Measurements from ENCODE around the gene IPO11.
"Not testable (repeated sequence)": the region's sequence is repeated elsewhere in the genome, so short reads cannot be mapped to it uniquely, and the experiment has no call there.

IPO11 gene

DNA sequence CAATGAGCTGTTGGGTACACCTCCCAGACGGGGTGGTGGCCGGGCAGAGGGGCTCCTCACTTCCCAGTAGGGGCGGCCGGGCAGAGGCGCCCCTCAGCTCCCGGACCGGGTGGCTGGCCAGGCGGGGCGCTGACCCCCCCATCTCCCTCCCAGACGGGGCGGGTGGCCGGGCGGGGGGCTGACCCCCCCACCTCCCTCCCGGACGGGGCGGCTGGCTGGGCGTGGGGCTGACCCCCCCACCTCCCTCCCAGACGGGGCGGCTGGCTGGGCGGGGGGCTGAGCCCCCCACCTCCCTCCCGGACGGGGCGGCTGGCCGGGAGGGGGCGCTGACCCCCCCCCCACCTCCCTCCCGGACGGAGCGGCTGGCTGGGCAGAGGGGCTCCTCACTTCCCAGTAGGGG lies 100.5 kb downstream of the IPO11 start:
- DNase-seq (ENCODE audit: low read depth in 2 of 2): not testable (repeated sequence)

GRCh38 chr5:62514510-62515119 lies 102.1 kb downstream of the IPO11 start:
- DNase-seq (ENCODE audit: low read depth in 2 of 2): no peak

GRCh38 chr5:62520812-62521211 lies 108.2 kb downstream of the IPO11 start:
- not testable (repeated sequence) for DNase-seq (ENCODE audit: low read depth in 2 of 2)

DNA sequence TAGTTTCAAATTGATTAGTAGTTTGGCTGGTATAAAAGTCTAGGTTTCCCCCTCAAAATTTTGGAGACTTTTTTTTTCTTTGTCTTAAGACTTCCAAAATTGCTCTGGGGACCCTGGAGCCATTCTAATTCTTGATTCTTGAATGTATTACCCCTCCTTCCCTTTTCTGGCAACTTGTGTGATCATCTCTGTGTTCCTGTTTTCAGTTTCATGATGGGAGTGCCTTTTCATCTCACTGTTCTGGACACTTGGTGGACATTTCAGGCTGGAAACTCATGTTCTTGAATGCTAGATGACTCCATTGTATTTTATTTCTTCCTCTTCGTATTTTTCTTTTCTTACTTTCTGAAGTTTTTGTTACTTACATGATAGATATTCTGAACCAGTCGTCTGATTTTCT lies 108.8 kb downstream of the IPO11 start:
- no peak for DNase-seq (ENCODE audit: low read depth in 2 of 2)

GRCh38 chr5:62522811-62523210 lies 110.2 kb downstream of the IPO11 start:
- DNase-seq (ENCODE audit: low read depth in 2 of 2): no peak

GRCh38 chr5:62533597-62533996 lies 121.0 kb downstream of the IPO11 start:
- DNase-seq (ENCODE audit: low read depth in 2 of 2): no peak

- DNase-seq (ENCODE audit: low read depth in 2 of 2): no peak
Measured at GRCh38 chr5:62534461-62535236, 122.1 kb downstream of the IPO11 start.

GRCh38 chr5:62536232-62536631 lies 123.7 kb downstream of the IPO11 start:
- DNase-seq (ENCODE audit: low read depth in 2 of 2): no peak

- no peak for DNase-seq (ENCODE audit: low read depth in 2 of 2)
Measured at GRCh38 chr5:62536783-62537182, 124.2 kb downstream of the IPO11 start.

DNA sequence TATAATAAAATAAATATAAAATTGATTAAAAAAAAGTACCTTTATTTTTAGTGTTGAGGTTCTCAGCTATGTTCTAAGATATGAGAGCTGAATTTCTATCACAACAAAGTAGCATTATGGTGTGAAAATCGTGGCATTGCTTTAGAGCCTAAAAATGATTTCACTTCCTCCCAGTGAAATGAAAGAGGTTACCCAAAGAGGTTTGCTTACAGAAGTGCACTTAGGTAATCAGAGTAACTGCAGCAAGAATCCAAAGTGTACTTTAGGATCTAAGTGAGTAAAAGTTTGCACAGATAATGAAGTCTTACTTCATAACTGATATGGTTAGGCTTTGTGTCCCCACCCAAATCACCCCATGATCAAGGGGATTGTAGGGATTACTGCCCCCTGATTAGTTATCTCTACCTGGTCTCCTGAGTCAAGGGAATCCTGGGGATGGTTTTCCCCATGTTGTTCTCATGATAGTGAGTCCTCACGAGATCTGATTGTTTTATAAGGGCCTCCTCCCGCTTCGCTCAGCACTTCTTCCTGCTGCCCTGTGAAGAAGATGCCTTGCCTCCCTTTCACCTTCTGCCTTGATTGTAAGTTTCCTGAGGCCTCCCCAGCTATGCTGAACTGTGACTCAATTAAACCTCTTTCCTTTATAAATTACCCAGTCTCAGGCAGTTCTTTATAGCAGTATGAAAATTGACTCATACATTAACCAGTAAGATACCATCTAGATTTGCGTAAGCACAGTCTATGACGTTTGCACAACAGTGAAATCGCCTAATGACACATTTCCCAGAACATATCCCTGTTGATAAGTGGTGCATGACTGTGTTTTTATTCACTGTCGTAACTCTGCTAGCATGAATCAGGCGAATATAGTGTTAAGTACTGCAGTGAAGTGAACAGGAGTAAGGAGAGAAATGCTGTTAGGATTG lies 125.7 kb downstream of the IPO11 start:
- DNase-seq (ENCODE audit: low read depth in 2 of 2): no peak

DNA sequence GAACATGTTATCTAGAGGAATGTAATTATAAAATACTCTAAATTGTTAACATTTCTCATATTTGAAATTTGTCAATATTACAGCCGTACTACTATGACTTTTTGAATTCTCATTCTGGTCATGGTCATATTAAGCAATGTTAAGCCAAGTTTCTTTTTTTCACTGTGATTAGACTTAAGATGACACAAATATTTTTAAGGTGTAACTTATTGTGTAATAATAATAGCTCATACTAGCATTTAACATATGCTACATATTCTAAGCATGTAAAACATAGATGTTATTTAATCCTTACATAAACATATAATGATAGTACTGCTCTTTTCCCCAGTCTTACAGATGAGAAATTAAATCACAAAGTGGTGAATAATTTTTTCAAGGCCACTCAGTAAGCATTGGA lies 130.2 kb downstream of the IPO11 start:
- no peak for DNase-seq (ENCODE audit: low read depth in 2 of 2)

GRCh38 chr5:62547945-62548630 lies 135.5 kb downstream of the IPO11 start:
- DNase-seq (ENCODE audit: low read depth in 2 of 2): no peak

DNA sequence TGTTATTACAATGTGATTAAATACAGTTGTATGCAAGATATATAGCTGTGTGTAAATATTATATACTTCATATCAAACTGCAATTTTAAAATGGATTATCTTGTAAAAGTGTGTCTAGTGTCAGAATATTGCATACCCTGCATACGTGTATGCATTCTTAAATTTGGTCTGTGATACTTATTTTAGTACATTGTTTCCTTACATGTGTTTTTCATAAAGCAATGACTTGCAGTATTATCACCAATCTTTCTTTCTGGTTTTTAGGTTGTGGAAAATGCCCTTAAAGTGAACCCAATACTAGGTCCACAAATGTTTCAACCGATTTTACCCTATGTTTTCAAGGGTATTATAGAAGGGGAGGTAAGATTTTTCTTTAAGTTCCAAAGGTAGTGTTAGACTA lies 137.5 kb downstream of the IPO11 start:
- DNase-seq (ENCODE audit: low read depth in 2 of 2): no peak

DNA sequence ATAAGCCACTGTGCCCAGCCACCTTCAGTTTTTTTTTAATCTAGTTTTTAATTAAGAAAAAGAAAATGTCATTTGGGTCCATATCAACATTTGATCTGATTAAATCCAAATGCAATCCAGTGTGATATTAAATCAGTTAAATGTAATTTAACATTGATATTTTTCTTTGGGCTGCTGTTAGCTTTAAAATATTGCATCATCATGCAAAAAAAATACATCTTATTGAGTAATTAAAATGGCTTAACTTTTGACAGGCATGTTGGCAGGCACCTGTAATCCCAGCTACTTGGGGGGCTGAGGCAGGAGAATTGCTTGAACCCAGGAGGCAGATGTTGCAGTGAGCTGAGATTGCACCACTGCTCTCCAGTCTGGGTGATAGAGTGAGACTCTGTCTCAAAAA lies 143.4 kb downstream of the IPO11 start:
- no peak for DNase-seq (ENCODE audit: low read depth in 2 of 2)

- DNase-seq (ENCODE audit: low read depth in 2 of 2): no peak
Measured at GRCh38 chr5:62558941-62559340, 146.4 kb downstream of the IPO11 start.

GRCh38 chr5:62560786-62561185 lies 148.2 kb downstream of the IPO11 start:
- DNase-seq (ENCODE audit: low read depth in 2 of 2): no peak

DNA sequence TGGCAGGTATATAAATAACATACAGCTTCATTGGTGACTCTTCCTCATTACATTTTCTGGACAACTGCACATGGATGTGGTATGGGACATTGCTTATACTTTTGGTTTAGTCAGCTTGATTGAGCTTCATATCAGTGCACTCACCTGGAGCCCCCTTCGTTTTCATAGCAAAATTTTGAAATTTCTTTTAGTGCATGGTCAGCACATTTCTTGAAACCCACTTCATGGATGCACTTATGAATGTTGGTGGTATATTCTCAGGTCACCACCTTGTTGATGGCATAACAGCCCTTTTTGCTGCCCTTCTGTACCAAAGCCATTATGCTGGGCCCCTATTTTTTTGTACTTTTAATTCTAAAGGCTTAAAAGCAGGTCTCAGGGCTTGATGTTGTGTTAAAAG lies 149.3 kb downstream of the IPO11 start:
- DNase-seq (ENCODE audit: low read depth in 2 of 2): no peak

DNA sequence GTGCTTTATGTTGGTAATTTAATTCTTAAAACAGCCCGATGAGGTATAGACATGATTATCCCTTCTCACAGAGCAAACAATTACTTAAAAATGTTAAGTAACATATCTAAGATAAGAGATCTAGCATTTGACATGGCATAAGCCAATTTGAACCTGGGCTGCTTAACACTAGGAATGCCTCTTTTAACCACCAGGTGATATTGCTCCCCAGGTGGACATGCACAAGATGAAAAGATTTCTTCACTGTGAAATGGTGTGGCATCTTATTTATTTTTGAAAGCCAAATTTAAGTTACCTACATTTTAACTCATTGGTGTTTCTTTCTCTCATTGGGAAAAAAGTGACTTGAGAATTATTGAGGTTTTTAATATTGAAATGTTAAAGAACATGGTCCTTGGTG lies 150.3 kb downstream of the IPO11 start:
- no peak for DNase-seq (ENCODE audit: low read depth in 2 of 2)

DNA sequence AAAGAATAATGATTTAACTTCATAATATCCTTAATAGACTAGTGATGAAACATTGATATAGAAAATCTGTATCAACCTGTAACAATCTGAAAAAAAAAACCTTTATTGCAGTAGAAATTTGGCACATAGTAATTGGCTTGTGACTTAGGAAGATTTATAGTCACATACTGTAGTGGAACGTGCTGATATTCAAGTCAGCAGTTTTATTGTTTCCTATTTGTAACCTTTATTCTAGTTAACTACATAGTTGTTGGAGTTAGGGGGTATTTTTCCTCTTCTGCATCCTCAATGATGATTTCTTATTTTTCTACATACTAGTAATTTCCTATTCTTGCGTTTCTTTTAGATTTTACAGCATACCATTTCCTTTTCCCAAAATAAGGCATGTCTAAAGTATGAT lies 151.5 kb downstream of the IPO11 start:
- no peak for DNase-seq (ENCODE audit: low read depth in 2 of 2)

- not testable (repeated sequence) for DNase-seq (ENCODE audit: low read depth in 2 of 2)
Measured at GRCh38 chr5:62565740-62566139, 153.2 kb downstream of the IPO11 start.

GRCh38 chr5:62568143-62568542 lies 155.6 kb downstream of the IPO11 start:
- DNase-seq (ENCODE audit: low read depth in 2 of 2): no peak

All from stimulated activated CD4-positive, alpha-beta T cell treated with anti-CD3 and anti-CD28 coated beads, Interleukin-1b, Interleukin-23, amount 100 ng/mL, for 1 hour (primary cell).